Transverse colon (tissue), 4 donors: ENCODE measurements around the gene CDK14. TPM values are rescaled to one million over a fixed set of nuclear protein-coding genes. Genes with fewer than 3 reads are reported as not detected.

ENCODE experiments used
- DNase-seq: peaks from one replicate; pipeline ENCODE4 v3.0.0-alpha.2; 2019
- H3K27ac ChIP-seq, 4 donors: fragments of 200-600 bp; sonication (generic); 2 replicates each; pipeline ENCODE4 v1.5.1; 2016 to 2018; ENCODE audit warnings: inconsistent platforms in 4 of 4
- H3K27me3 ChIP-seq: fragments of 200-600 bp; sonication (generic); 2 replicates; pipeline ENCODE4 v1.5.1; 2017; ENCODE audit warnings: inconsistent platforms
- H3K36me3 ChIP-seq, 4 donors: fragments of 200-600 bp; sonication (generic); 2 replicates each; pipeline ENCODE4 v1.5.1; 2017 to 2019; ENCODE audit warnings: inconsistent platforms in 4 of 4
- H3K4me1 ChIP-seq, 4 donors: fragments of 200-600 bp; sonication (generic); 2 replicates each; pipeline ENCODE4 v1.5.1; 2017 to 2020; ENCODE audit warnings: inconsistent platforms in 4 of 4
- H3K4me3 ChIP-seq, 4 donors: fragments of 200-600 bp; sonication (generic); 1 replicate in 1 of 4; 2 replicates in 3 of 4; pipeline versions ENCODE4 v1.5.1 to v1.6.1; 2017 to 2019; ENCODE audit warnings: inconsistent platforms in 4 of 4
- H3K9me3 ChIP-seq, 2 donors: fragments of 200-600 bp; sonication (generic); 2 replicates each; pipeline ENCODE4 v1.5.1; 2017 to 2019; ENCODE audit warnings: inconsistent platforms in 2 of 2
- CTCF ChIP-seq, 5 experiments: fragments of 200-600 bp in 3 of 5; fragments of 450-650 bp in 2 of 5; sonication (generic) in 3 of 5; IDR thresholded peaks; 1 replicate in 2 of 5; 2 replicates in 3 of 5; pipeline ENCODE4 v1.5.1; 2016 to 2017; ENCODE audit warnings: antibody characterized with exemption in 5 of 5, inconsistent platforms in 3 of 5, mild to moderate bottlenecking in 2 of 5, moderate library complexity in 1 of 5
- EP300 ChIP-seq: sonication (generic); formaldehyde crosslinking; IDR thresholded peaks from one replicate; pipeline ENCODE4 v1.6.1; 2017; ENCODE audit warnings: antibody characterized with exemption, low read depth
- POLR2A ChIP-seq: fragments of 450-650 bp; IDR thresholded peaks from one replicate; pipeline ENCODE4 v1.6.1; 2016; ENCODE audit warnings: antibody characterized with exemption, mild to moderate bottlenecking, moderate library complexity
- POLR2AphosphoS5 ChIP-seq, 3 donors: sonication (generic); formaldehyde crosslinking; IDR thresholded peaks; one replicate each; pipeline ENCODE4 v1.6.1; 2016; ENCODE audit warnings: antibody characterized with exemption in 3 of 3
- WGBS, 2 donors: methylation state at CpG; one replicate each; pipeline ENCODE4 v1.1.5; 2018; ENCODE audit warnings: low coverage in 1 of 2; 5-methylcytosine and 5-hydroxymethylcytosine counted together
- in situ Hi-C, 4 donors: fragments of 200-750 bp; cut with MboI; loops; one replicate each; pipeline versions ENCODE4 v1.15.0 to v1.15.1; 2017; ENCODE audit warnings: low sequenced_read_pairs in 3 of 4, low pct_ligation_motif_present in 1 of 4, low pct_unique_long_range_greater_than_20kb in 1 of 4
- intact Hi-C: fragments of 100-400 bp; cut with DNase I; formaldehyde crosslinking; loops from one replicate; pipeline ENCODE4 v1.15.1; 2023; ENCODE audit warnings: low total_unique reads
- total RNA-seq, 4 donors: library from RNA; depleted of rRNA; stranded (reverse); fragments of >200 nt; gene quantifications; one replicate each; pipeline ENCODE4 v1.1.0, GENCODE V29; 2016

Gene CDK14
- total RNA-seq, 4 donors from 2014 or later = 0.40 to 15.4 (median 4.8) TPM

- intact Hi-C loops (no loop called here), in situ Hi-C loops (no loop called here)
- no peak overlapping the region for H3K4me3 ChIP-seq
- no peaks in the 10 kb centered on the region for H3K27me3 ChIP-seq
- peaks cover 0 to 4% of the 10 kb centered on the region in 2 donors for H3K9me3 ChIP-seq
- no peaks in the 10 kb centered on the region for H3K36me3 ChIP-seq
- TF ChIP-seq POLR2A (no peak), CTCF (IDR thresholded peaks at IDR 0.05) (no peak)
- H3K27ac ChIP-seq = no peak overlapping the region
- 56 to 91% methylated on average over 4 of the region's 4 CpGs for WGBS, 2 donors
- no peaks in the 10 kb centered on the region for H3K4me1 ChIP-seq
- no peak for DNase-seq
These were observed 376.9 kb downstream of the CDK14 start for GRCh38 chr7:90972906-90973550.

GRCh38 chr7:90977056-90977455, 380.9 kb downstream of the CDK14 start:
- H3K27me3 ChIP-seq = no peaks in the 10 kb centered on the region
- 89 to 93% methylated on average over 5 of the region's 5 CpGs for WGBS, 2 donors
- TF ChIP-seq CTCF (IDR thresholded peaks at IDR 0.05) = no peak
- no peak overlapping the region for H3K4me3 ChIP-seq
- H3K36me3 ChIP-seq = no peaks in the 10 kb centered on the region
- H3K9me3 ChIP-seq = peaks cover 0 to 4% of the 10 kb centered on the region in 2 donors
- intact Hi-C loops = no loop called here
- H3K27ac ChIP-seq = no peak overlapping the region
- DNase-seq = no peak
- in situ Hi-C loops = no loop called here
- H3K4me1 ChIP-seq = no peaks in the 10 kb centered on the region

GRCh38 chr7:90980545-90980944, 384.4 kb downstream of the CDK14 start:
- Histone ChIP-seq H3K4me3 (no peak overlapping the region), H3K27me3 (no peaks in the 10 kb centered on the region), H3K9me3 (no peaks in the 10 kb centered on the region), H3K36me3 (no peaks in the 10 kb centered on the region), H3K4me1 (no peaks in the 10 kb centered on the region), H3K27ac (no peak overlapping the region)
- TF ChIP-seq CTCF (IDR thresholded peaks at IDR 0.05) (no peak), POLR2A (no peak), EP300 (no peak), POLR2AphosphoS5 (IDR thresholded peaks at IDR 0.05) (no peak)
- in situ Hi-C loops (no loop called here), intact Hi-C loops (no loop called here)
- WGBS, 2 donors = 40 to 42% methylated on average over 2 of the region's 2 CpGs
- DNase-seq = no peak

- no peak for DNase-seq
- H3K27ac ChIP-seq = no peak overlapping the region
- H3K4me1 ChIP-seq = no peaks in the 10 kb centered on the region
- H3K27me3 ChIP-seq = no peaks in the 10 kb centered on the region
- H3K4me3 ChIP-seq = no peak overlapping the region
- intact Hi-C loops = no loop called here
- no peaks in the 10 kb centered on the region for H3K36me3 ChIP-seq
- H3K9me3 ChIP-seq = no peaks in the 10 kb centered on the region
- in situ Hi-C loops = no loop called here
- no peak for TF ChIP-seq POLR2A
- no peak for TF ChIP-seq CTCF (IDR thresholded peaks at IDR 0.05)
- no peak for TF ChIP-seq POLR2AphosphoS5 (IDR thresholded peaks at IDR 0.05)
- no peak for TF ChIP-seq EP300
- WGBS, 2 donors = 96% methylated on average over 2 of the region's 2 CpGs; no CpG with 5 or more reads in 1 of the 2 donors
These were observed 386.1 kb downstream of the CDK14 start for GRCh38 chr7:90982228-90982627.
